GM21825 (cell line): ENCODE measurements around the gene FAM98B.

Experiments used
- ATAC-seq: cut with Tn5 transposase; IDR thresholded peaks from one replicate; pipeline ENCODE4 v1.9.1; 2021; ENCODE audit warnings: mild to moderate bottlenecking, moderate library complexity; ENCODE audit not compliant: unreplicated experiment

Gene FAM98B

GRCh38 chr15:38504680-38505467, 50.9 kb downstream of the FAM98B start:
- no peak for ATAC-seq

- ATAC-seq = no peak
Measured at GRCh38 chr15:38506997-38507396, 53.1 kb downstream of the FAM98B start.

GRCh38 chr15:38507570-38507969, 53.6 kb downstream of the FAM98B start:
- no peak for ATAC-seq

GRCh38 chr15:38508647-38509046, 54.7 kb downstream of the FAM98B start:
- ATAC-seq = no peak

GRCh38 chr15:38509152-38509551, 55.2 kb downstream of the FAM98B start:
- ATAC-seq = no peak

GRCh38 chr15:38512901-38513300, 59.0 kb downstream of the FAM98B start:
- no peak for ATAC-seq

- peak; percentile 83 for ATAC-seq
Measured at GRCh38 chr15:38514601-38515000, 60.7 kb downstream of the FAM98B start.

GRCh38 chr15:38516626-38517025, 62.7 kb downstream of the FAM98B start:
- ATAC-seq = no peak

- ATAC-seq = no peak
Measured at GRCh38 chr15:38517312-38517975, 63.5 kb downstream of the FAM98B start.

GRCh38 chr15:38518084-38518483, 64.2 kb downstream of the FAM98B start:
- no peak for ATAC-seq

- ATAC-seq = no peak
Measured at GRCh38 chr15:38520035-38520434, 66.1 kb downstream of the FAM98B start.

- no peak for ATAC-seq
Measured at GRCh38 chr15:38521316-38521715, 67.4 kb downstream of the FAM98B start.

GRCh38 chr15:38522922-38523321, 69.0 kb downstream of the FAM98B start:
- ATAC-seq = no peak

GRCh38 chr15:38524156-38524555, 70.2 kb downstream of the FAM98B start:
- no peak for ATAC-seq

- ATAC-seq = no peak
Measured at GRCh38 chr15:38525489-38525888, 71.6 kb downstream of the FAM98B start.

GRCh38 chr15:38526158-38526557, 72.2 kb downstream of the FAM98B start:
- ATAC-seq = no peak

- ATAC-seq = no peak
Measured at GRCh38 chr15:38528294-38528693, 74.4 kb downstream of the FAM98B start.

GRCh38 chr15:38530113-38530512, 76.2 kb downstream of the FAM98B start:
- ATAC-seq = no peak

GRCh38 chr15:38531509-38531908, 77.6 kb downstream of the FAM98B start:
- ATAC-seq = no peak

- no peak for ATAC-seq
Measured at GRCh38 chr15:38532728-38533127, 78.8 kb downstream of the FAM98B start.

- no peak for ATAC-seq
Measured at GRCh38 chr15:38533416-38533915, 79.5 kb downstream of the FAM98B start.

GRCh38 chr15:38533926-38534325, 80.0 kb downstream of the FAM98B start:
- ATAC-seq = no peak
